Measurements from ENCODE around the gene SFMBT1.
"Not testable (repeated sequence)": the region's sequence is repeated elsewhere in the genome, so short reads cannot be mapped to it uniquely, and the experiment has no call there.

Gene SFMBT1

GRCh38 chr3:53040351-53040820, 5.5 kb downstream of the SFMBT1 start:
- H3K4me3 ChIP-seq = no peak overlapping the region
- H3K27ac ChIP-seq = no peak overlapping the region

- Histone ChIP-seq H3K27ac (no peak overlapping the region), H3K4me3 (no peak overlapping the region)
Measured at GRCh38 chr3:53039376-53039752, 6.5 kb downstream of the SFMBT1 start.

- no peak overlapping the region for H3K27ac ChIP-seq
Measured at GRCh38 chr3:53038679-53039375, 7.0 kb downstream of the SFMBT1 start.

GRCh38 chr3:53035825-53036619, 9.9 kb downstream of the SFMBT1 start:
- Histone ChIP-seq H3K4me3 (no peak overlapping the region), H3K27ac (peak overlapping the region in 2 of 21 experiments; percentile 6 to 51)

More at GRCh38 chr3:53038679-53039375, 7.0 kb downstream of the SFMBT1 start:
- no peak overlapping the region for H3K4me3 ChIP-seq

- not testable (repeated sequence) for H3K4me3 ChIP-seq
- H3K27ac ChIP-seq = peak overlapping the region in 1 of 21 experiments; percentile 51
Measured at GRCh38 chr3:53035018-53035417, 10.9 kb downstream of the SFMBT1 start.

GRCh38 chr3:53034411-53034810, 11.5 kb downstream of the SFMBT1 start:
- H3K4me3 ChIP-seq, H3K27ac ChIP-seq: not testable (repeated sequence)

- H3K4me3 ChIP-seq = no peak overlapping the region
Measured at GRCh38 chr3:53032609-53033008, 13.3 kb downstream of the SFMBT1 start.

GRCh38 chr3:53030619-53031449, 15.0 kb downstream of the SFMBT1 start:
- H3K4me3 ChIP-seq = no peak overlapping the region
- peak overlapping the region in 2 of 21 experiments; percentile 32 to 72 for H3K27ac ChIP-seq

More at GRCh38 chr3:53032609-53033008, 13.3 kb downstream of the SFMBT1 start:
- no peak overlapping the region for H3K27ac ChIP-seq

GRCh38 chr3:53028641-53029040, 17.2 kb downstream of the SFMBT1 start:
- Histone ChIP-seq H3K4me3 (no peak overlapping the region), H3K27ac (no peak overlapping the region)

GRCh38 chr3:53027254-53027844, 18.5 kb downstream of the SFMBT1 start:
- H3K27ac ChIP-seq = no peak overlapping the region
- no peak overlapping the region for H3K4me3 ChIP-seq

- no peak overlapping the region for H3K4me3 ChIP-seq
- H3K27ac ChIP-seq = no peak overlapping the region
Measured at GRCh38 chr3:53026382-53027162, 19.3 kb downstream of the SFMBT1 start.

- no peak overlapping the region for H3K4me3 ChIP-seq
Measured at GRCh38 chr3:53024315-53024714, 21.6 kb downstream of the SFMBT1 start.

GRCh38 chr3:53023072-53023823, 22.6 kb downstream of the SFMBT1 start:
- H3K27ac ChIP-seq = no peak overlapping the region
- H3K4me3 ChIP-seq = no peak overlapping the region

More at GRCh38 chr3:53024315-53024714, 21.6 kb downstream of the SFMBT1 start:
- no peak overlapping the region for H3K27ac ChIP-seq

- Histone ChIP-seq H3K4me3 (no peak overlapping the region), H3K27ac (no peak overlapping the region)
Measured at GRCh38 chr3:53022647-53023046, 23.2 kb downstream of the SFMBT1 start.

GRCh38 chr3:53016236-53016635, 29.6 kb downstream of the SFMBT1 start:
- no peak overlapping the region for H3K27ac ChIP-seq

GRCh38 chr3:53011324-53011723, 34.5 kb downstream of the SFMBT1 start:
- Histone ChIP-seq H3K27ac (no peak overlapping the region), H3K4me3 (no peak overlapping the region)

More at GRCh38 chr3:53016236-53016635, 29.6 kb downstream of the SFMBT1 start:
- no peak overlapping the region for H3K4me3 ChIP-seq

- Histone ChIP-seq H3K27ac (no peak overlapping the region), H3K4me3 (no peak overlapping the region)
Measured at GRCh38 chr3:53009826-53010539, 35.9 kb downstream of the SFMBT1 start.

GRCh38 chr3:53008932-53009331, 36.9 kb downstream of the SFMBT1 start:
- H3K4me3 ChIP-seq = no peak overlapping the region

More at GRCh38 chr3:53008932-53009331, 36.9 kb downstream of the SFMBT1 start:
- no peak overlapping the region for H3K27ac ChIP-seq
